ENCODE results near the gene HSDL1. TPM values are rescaled to one million over a fixed set of nuclear protein-coding genes. Genes with fewer than 3 reads are reported as not detected.

HSDL1 gene
- total RNA-seq, 2 experiments from 2014 or later, result 16.3 to 25.1 TPM

GRCh38 chr16:84093120-84093878 lies 51.7 kb downstream of the HSDL1 start:
- H3K36me3 ChIP-seq (ENCODE audit: insufficient read depth, low read length), result peaks cover 98% of the 10 kb centered on the region
- no peak for DNase-seq (ENCODE audit: low spot score)
- H3K4me3 ChIP-seq (ENCODE audit: low read depth, low read length, poor library complexity, severe bottlenecking), result no peak overlapping the region
- H3K79me2 ChIP-seq (ENCODE audit: insufficient read depth, low read depth, low read length), result no peaks in the 10 kb centered on the region
- ChIA-PET CTCF (ENCODE audit: unreplicated experiment) (no interaction called here), POLR2A (interaction anchor here (0.6 to 0.7 kb wide), 2 partner anchors 8 to 40 kb away, joined by 3 read pairs; no protein-coding TSS in a partner anchor)
- no peaks in the 10 kb centered on the region for H4K20me1 ChIP-seq (ENCODE audit: insufficient read depth, low read length)
- intact Hi-C loops (cut with micrococcal nuclease; ENCODE audit: unreplicated experiment), result no loop called here
- no peaks in the 10 kb centered on the region for H3K9me2 ChIP-seq (ENCODE audit: insufficient read depth, low read length)
- peaks cover 29% of the 10 kb centered on the region for H3K4me1 ChIP-seq (ENCODE audit: insufficient read depth, low read length, poor library complexity, severe bottlenecking)
- no peak overlapping the region for H3K4me2 ChIP-seq (ENCODE audit: low read length)
- TF ChIP-seq CTCF (conservative IDR thresholded peaks at IDR 0.05; ENCODE audit: low read length) (no peak), EZH2phosphoT487 (IDR thresholded peaks at IDR 0.05; ENCODE audit: borderline replicate concordance, low read depth, low read length) (no peak)
- H3K9me3 ChIP-seq (ENCODE audit: low read length), result no peaks in the 10 kb centered on the region
- BruUV-seq (replicated peaks), result no TSS peak
- no peak overlapping the region for H3K27ac ChIP-seq (ENCODE audit: low read depth, low read length, poor library complexity, severe bottlenecking)
- H2AFZ ChIP-seq (ENCODE audit: low read length), result no peak overlapping the region

GRCh38 chr16:84091460-84091859 lies 53.5 kb downstream of the HSDL1 start:
- Histone ChIP-seq H3K36me3 (ENCODE audit: insufficient read depth, low read length) (peaks cover 99% of the 10 kb centered on the region), H3K9me2 (ENCODE audit: insufficient read depth, low read length) (no peaks in the 10 kb centered on the region), H3K4me2 (ENCODE audit: low read length) (no peak overlapping the region), H3K79me2 (ENCODE audit: insufficient read depth, low read depth, low read length) (no peaks in the 10 kb centered on the region), H4K20me1 (ENCODE audit: insufficient read depth, low read length) (no peaks in the 10 kb centered on the region), H3K9me3 (ENCODE audit: low read length) (no peaks in the 10 kb centered on the region), H2AFZ (ENCODE audit: low read length) (no peak overlapping the region), H3K4me1 (ENCODE audit: insufficient read depth, low read length, poor library complexity, severe bottlenecking) (peaks cover 47% of the 10 kb centered on the region), H3K27ac (ENCODE audit: low read depth, low read length, poor library complexity, severe bottlenecking) (no peak overlapping the region), H3K4me3 (ENCODE audit: low read depth, low read length, poor library complexity, severe bottlenecking) (no peak overlapping the region)
- BruUV-seq (replicated peaks), result no TSS peak
- intact Hi-C loops (cut with micrococcal nuclease; ENCODE audit: unreplicated experiment), result no loop called here
- peak; percentile 32 for DNase-seq (ENCODE audit: low spot score)
- ChIA-PET CTCF (ENCODE audit: unreplicated experiment) (interaction anchor here (0.6 kb wide), 1 partner anchor 747 kb away, joined by 4 read pairs; no protein-coding TSS in a partner anchor), POLR2A (no interaction called here)
- no peak for TF ChIP-seq EZH2phosphoT487 (IDR thresholded peaks at IDR 0.05; ENCODE audit: borderline replicate concordance, low read depth, low read length)
- no peak for TF ChIP-seq CTCF (conservative IDR thresholded peaks at IDR 0.05; ENCODE audit: low read length)

- H3K9me3 ChIP-seq (ENCODE audit: low read length), result no peaks in the 10 kb centered on the region
- intact Hi-C loops (cut with micrococcal nuclease; ENCODE audit: unreplicated experiment), result no loop called here
- H3K27ac ChIP-seq (ENCODE audit: low read depth, low read length, poor library complexity, severe bottlenecking), result peak overlapping the region; percentile 66
- no TSS peak for BruUV-seq (replicated peaks)
- H4K20me1 ChIP-seq (ENCODE audit: insufficient read depth, low read length), result no peaks in the 10 kb centered on the region
- no peak overlapping the region for H3K4me2 ChIP-seq (ENCODE audit: low read length)
- DNase-seq (ENCODE audit: low spot score), result no peak
- H3K9me2 ChIP-seq (ENCODE audit: insufficient read depth, low read length), result no peaks in the 10 kb centered on the region
- ChIA-PET POLR2A (interaction anchor here (0.7 to 1.2 kb wide), 2 partner anchors 25 to 334 kb away, joined by 4 to 5 read pairs; no protein-coding TSS in a partner anchor), CTCF (ENCODE audit: unreplicated experiment) (no interaction called here)
- peaks cover 60% of the 10 kb centered on the region for H3K4me1 ChIP-seq (ENCODE audit: insufficient read depth, low read length, poor library complexity, severe bottlenecking)
- H2AFZ ChIP-seq (ENCODE audit: low read length), result no peak overlapping the region
- H3K36me3 ChIP-seq (ENCODE audit: insufficient read depth, low read length), result peaks cover 94% of the 10 kb centered on the region
- no peaks in the 10 kb centered on the region for H3K79me2 ChIP-seq (ENCODE audit: insufficient read depth, low read depth, low read length)
- TF ChIP-seq CTCF (conservative IDR thresholded peaks at IDR 0.05; ENCODE audit: low read length) (no peak), EZH2phosphoT487 (IDR thresholded peaks at IDR 0.05; ENCODE audit: borderline replicate concordance, low read depth, low read length) (no peak)
- no peak overlapping the region for H3K4me3 ChIP-seq (ENCODE audit: low read depth, low read length, poor library complexity, severe bottlenecking)
Measured at GRCh38 chr16:84090211-84090610, 54.8 kb downstream of the HSDL1 start.

All from OCI-LY7 (cell line).